A673 (cell line): ENCODE data around the gene CACNA1G. TPM values are rescaled to one million over a fixed set of nuclear protein-coding genes. Genes with fewer than 3 reads are reported as not detected.

Source experiments
- BruUV-seq: library from RNA; stranded (reverse); fragments of 400-500 nt; replicated peaks from 2 replicates; lab custom pipeline; 2021; lab: Mats Ljungman, UMichigan
- CTCF ChIA-PET: fragments of 300-600 bp; sonication (Branson Sonifier 250); formaldehyde crosslinking; loops from one replicate; lab custom pipeline; 2022; ENCODE audit warnings: antibody characterized with exemption; lab: Charles Lee
- POLR2A ChIA-PET: fragments of 300-600 bp; sonication (Branson Sonifier 250); formaldehyde crosslinking; loops from one replicate; lab custom pipeline; 2022; ENCODE audit warnings: antibody characterized with exemption; ENCODE audit not compliant: low non-redundant PET; lab: Charles Lee
- DNase-seq: peaks from one replicate; pipeline ENCODE4 v3.0.0-alpha.2; 2015; ENCODE audit warnings: low spot score
- H3K27ac ChIP-seq: fragments of 200-600 bp; sonication (generic); 2 replicates; pipeline ENCODE4 v1.5.1; 2016; ENCODE audit warnings: mixed run types, low read depth, mild to moderate bottlenecking, mixed read lengths, antibody characterized with exemption, low read length; ENCODE audit not compliant: poor library complexity, severe bottlenecking
- H3K27me3 ChIP-seq: fragments of 200-600 bp; sonication (generic); replicated peaks from 2 replicates; pipeline ENCODE4 v1.6.1; 2017; ENCODE audit warnings: mixed run types, low read depth, mild to moderate bottlenecking, mixed read lengths, antibody characterized with exemption, low read length; ENCODE audit not compliant: insufficient read depth, poor library complexity
- H3K36me3 ChIP-seq: fragments of 200-600 bp; sonication (generic); 2 replicates; pipeline ENCODE4 v1.6.1; 2016; ENCODE audit warnings: mixed run types, mild to moderate bottlenecking, mixed read lengths, antibody characterized with exemption, low read length; ENCODE audit not compliant: insufficient read depth, poor library complexity, severe bottlenecking
- H3K4me1 ChIP-seq: fragments of 200-600 bp; sonication (generic); 2 replicates; pipeline ENCODE4 v1.6.1; 2017; ENCODE audit warnings: mixed run types, mild to moderate bottlenecking, mixed read lengths, antibody characterized with exemption, low read length; ENCODE audit not compliant: insufficient read depth, poor library complexity, severe bottlenecking
- H3K4me3 ChIP-seq: fragments of 200-600 bp; sonication (generic); 2 replicates; pipeline ENCODE4 v1.5.1; 2016; ENCODE audit warnings: low read depth, mixed run types, mild to moderate bottlenecking, mixed read lengths, low read length; ENCODE audit not compliant: poor library complexity, severe bottlenecking
- H3K9me3 ChIP-seq: fragments of 200-600 bp; sonication (generic); 2 replicates; pipeline ENCODE4 v1.6.1; 2016; ENCODE audit warnings: mixed run types, low read depth, mild to moderate bottlenecking, mixed read lengths, antibody characterized with exemption, low read length; ENCODE audit not compliant: poor library complexity, severe bottlenecking
- CTCF ChIP-seq: fragments of 300-800, 200-600 bp; sonication (generic); conservative IDR thresholded peaks from 2 replicates; pipeline ENCODE4 v1.5.1; 2017; ENCODE audit warnings: low read depth, mild to moderate bottlenecking, antibody characterized with exemption, low read length, moderate library complexity, mixed read lengths
- EZH2 ChIP-seq: fragments of 200-600 bp; sonication (generic); IDR thresholded peaks from 2 replicates; pipeline ENCODE4 v1.6.1; 2017; ENCODE audit warnings: borderline replicate concordance, low read depth, mild to moderate bottlenecking, mixed read lengths, antibody characterized with exemption, low read length; ENCODE audit not compliant: poor library complexity, severe bottlenecking
- intact Hi-C: fragments of 100-400 bp; cut with micrococcal nuclease; formaldehyde crosslinking; loops from one replicate; pipeline ENCODE4 v1.10.0; 2022; ENCODE audit not compliant: unreplicated experiment
- total RNA-seq: library from RNA; stranded (reverse); gene quantifications from 2 replicates; pipeline ENCODE4 v1.2.3, GENCODE V29; 2021

Gene CACNA1G
- total RNA-seq, 1 experiment from 2014 or later = 7.1 TPM

- Histone ChIP-seq H3K4me1 (peaks cover 18% of the 10 kb centered on the region), H3K4me3 (no peak overlapping the region), H3K27me3 (peaks cover 7% of the 10 kb centered on the region), H3K9me3 (no peaks in the 10 kb centered on the region), H3K27ac (no peak overlapping the region), H3K36me3 (no peaks in the 10 kb centered on the region)
- TF ChIP-seq EZH2 = no peak
- no peak for TF ChIP-seq CTCF
- ChIA-PET CTCF (no interaction called here), POLR2A (no interaction called here)
- intact Hi-C loops = no loop called here
- no TSS peak for BruUV-seq
- no peak for DNase-seq
Observed at GRCh38 chr17:50556803-50557202, 3.7 kb upstream of the CACNA1G start.

GRCh38 chr17:50557630-50558029, 2.9 kb upstream of the CACNA1G start:
- BruUV-seq = no TSS peak
- no peak for DNase-seq
- TF ChIP-seq CTCF = no peak
- no peak for TF ChIP-seq EZH2
- Histone ChIP-seq H3K27ac (no peak overlapping the region), H3K4me3 (no peak overlapping the region), H3K9me3 (no peaks in the 10 kb centered on the region), H3K4me1 (peaks cover 24% of the 10 kb centered on the region), H3K36me3 (no peaks in the 10 kb centered on the region), H3K27me3 (peaks cover 11% of the 10 kb centered on the region)
- ChIA-PET POLR2A (no interaction called here), CTCF (no interaction called here)
- intact Hi-C loops = no loop called here

- no peak overlapping the region for H3K4me3 ChIP-seq
- BruUV-seq = no TSS peak
- no peaks in the 10 kb centered on the region for H3K9me3 ChIP-seq
- intact Hi-C loops = no loop called here
- H3K4me1 ChIP-seq = peaks cover 28% of the 10 kb centered on the region
- TF ChIP-seq CTCF = no peak
- no peak for TF ChIP-seq EZH2
- DNase-seq = no peak
- no peaks in the 10 kb centered on the region for H3K36me3 ChIP-seq
- H3K27me3 ChIP-seq = peaks cover 11% of the 10 kb centered on the region
- ChIA-PET CTCF (no interaction called here), POLR2A (no interaction called here)
- no peak overlapping the region for H3K27ac ChIP-seq
Observed at GRCh38 chr17:50558091-50558490, 2.4 kb upstream of the CACNA1G start.
